A549 (cell line): ENCODE data around the gene TMEM163. TPM values are rescaled to one million over a fixed set of nuclear protein-coding genes. Genes with fewer than 3 reads are reported as not detected.

Source experiments
- ATAC-seq, 2 experiments: fragments of 200-7000 bp in 1 of 2; fragments of >200 bp in 1 of 2; cut with Nextera tagmentation in 1 of 2; cut with Tn5 transposase in 1 of 2; 3 replicates each; pipeline versions ENCODE4 v1.8.0 to v1.9.1; 2018 to 2020; ENCODE audit warnings: mild to moderate bottlenecking in 1 of 2, moderate library complexity in 1 of 2
- CTCF ChIA-PET: fragments of 300-600 bp; sonication (Branson Sonifier 250); formaldehyde crosslinking; extraction: SDS; loops from one replicate; lab custom pipeline; 2021; ENCODE audit warnings: antibody characterized with exemption, inconsistent platforms; lab: Yijun Ruan, JAX
- POLR2A ChIA-PET: fragments of 350-600 bp; formaldehyde crosslinking; extraction: SDS; loops from one replicate; lab custom pipeline; 2021; ENCODE audit warnings: antibody characterized with exemption, inconsistent platforms; lab: Yijun Ruan, JAX
- DNase-seq, 2 experiments: peaks; one replicate each; pipeline versions ENCODE4 v3.0.0 to v3.0.0-alpha.2; 2011 to 2016; ENCODE audit warnings: low read depth in 1 of 2, low spot score in 1 of 2
- FAIRE-seq: peaks from 2 replicates; lab custom pipeline; 2011; peaks lifted over from hg19 to GRCh38; lab: Jason Lieb, UNC
- H3K27ac ChIP-seq, 2 experiments: fragments of >200 bp; sonication (Bioruptor Twin); formaldehyde crosslinking; 3 replicates each; pipeline ENCODE4 v1.5.1; 2016 to 2017
- H3K4me1 ChIP-seq: fragments of >200 bp; sonication (Bioruptor Twin); formaldehyde crosslinking; 3 replicates; pipeline ENCODE4 v1.6.1; 2016
- H3K4me2 ChIP-seq: fragments of >200 bp; sonication (Bioruptor Twin); formaldehyde crosslinking; 3 replicates; pipeline ENCODE4 v1.6.1; 2016
- H3K4me3 ChIP-seq: fragments of >200 bp; sonication (Bioruptor Twin); formaldehyde crosslinking; 3 replicates; pipeline ENCODE4 v1.5.1; 2016
- H3K9me3 ChIP-seq: fragments of >200 bp; sonication (Bioruptor Twin); formaldehyde crosslinking; 3 replicates; pipeline ENCODE4 v1.6.1; 2016
- BCL3 ChIP-seq: fragments of >200 bp; sonication (Bioruptor Twin); formaldehyde crosslinking; IDR thresholded peaks from 3 replicates; pipeline ENCODE4 v1.6.1; 2016
- CBX2 ChIP-seq: fragments of 200-600 bp; sonication (generic); IDR thresholded peaks from 2 replicates; pipeline ENCODE4 v1.6.1; 2016; ENCODE audit warnings: low read depth, mild to moderate bottlenecking, borderline replicate concordance
- CHD2 ChIP-seq: fragments of 150-350 bp; IDR thresholded peaks from 2 replicates; pipeline ENCODE4 v1.6.1; 2014; ENCODE audit warnings: low read length; ENCODE audit not compliant: partially characterized antibody
- EHMT2 ChIP-seq: fragments of 200-600 bp; sonication (generic); IDR thresholded peaks from 2 replicates; pipeline ENCODE4 v1.6.1; 2016; ENCODE audit warnings: antibody characterized with exemption, low read depth, mild to moderate bottlenecking, moderate library complexity
- ESRRA ChIP-seq: fragments of 150-350 bp; IDR thresholded peaks from 2 replicates; pipeline ENCODE4 v1.6.1; 2014; ENCODE audit warnings: mild to moderate bottlenecking, low read length, borderline replicate concordance
- FOSB ChIP-seq: fragments of 250-450 bp; sonication (Bioruptor Pico); IDR thresholded peaks from 2 replicates; pipeline ENCODE4 v1.5.0; 2020; ENCODE audit warnings: mild to moderate bottlenecking, moderate library complexity
- FOSL2 ChIP-seq, 2 experiments: fragments of 450-650 bp in 1 of 2; fragments of >200 bp in 1 of 2; sonication (Bioruptor Twin) in 1 of 2; formaldehyde crosslinking; IDR thresholded peaks; 2 replicates each; pipeline versions ENCODE4 v1.5.0 to v1.6.1; 2016 to 2020; ENCODE audit warnings: mild to moderate bottlenecking in 1 of 2, moderate library complexity in 1 of 2
- FOXS1 ChIP-seq: fragments of 250-450 bp; sonication (Bioruptor Pico); IDR thresholded peaks from 2 replicates; pipeline ENCODE4 v1.5.0; 2020; ENCODE audit warnings: mild to moderate bottlenecking, moderate library complexity
- HES2 ChIP-seq: fragments of >200 bp; sonication (Bioruptor Twin); formaldehyde crosslinking; IDR thresholded peaks from 2 replicates; pipeline ENCODE4 v1.6.1; 2016
- HOXB13 ChIP-seq: fragments of 250-450 bp; sonication (Bioruptor Pico); IDR thresholded peaks from 2 replicates; pipeline ENCODE4 v1.5.0; 2020; ENCODE audit warnings: low read depth, mild to moderate bottlenecking, moderate library complexity
- HOXB5 ChIP-seq: fragments of 250-450 bp; sonication (Bioruptor Pico); IDR thresholded peaks from 2 replicates; pipeline ENCODE4 v1.5.0; 2020; ENCODE audit warnings: mild to moderate bottlenecking, moderate library complexity
- JUNB ChIP-seq: fragments of >200 bp; sonication (Bioruptor Twin); formaldehyde crosslinking; IDR thresholded peaks from 2 replicates; pipeline ENCODE4 v1.6.1; 2016
- MAFK ChIP-seq: fragments of 450-650 bp; IDR thresholded peaks from 2 replicates; pipeline ENCODE4 v1.6.1; 2014; ENCODE audit not compliant: partially characterized antibody
- MYC ChIP-seq: IDR thresholded peaks from 2 replicates; pipeline ENCODE4 v1.6.1; 2012; ENCODE audit warnings: mild to moderate bottlenecking, inconsistent platforms, low read length, improper control_type of control experiment, borderline replicate concordance
- NFE2L2 ChIP-seq: fragments of 150-350 bp; conservative IDR thresholded peaks from 2 replicates; pipeline ENCODE4 v1.6.1; 2014; ENCODE audit warnings: low read length
- PHF8 ChIP-seq: fragments of 200-600 bp; sonication (generic); IDR thresholded peaks from 2 replicates; pipeline ENCODE4 v1.6.1; 2016; ENCODE audit warnings: low read depth, mild to moderate bottlenecking, antibody characterized with exemption, moderate library complexity, borderline replicate concordance
- POLR2A ChIP-seq: IDR thresholded peaks from 2 replicates; pipeline ENCODE4 v1.6.1; 2012; ENCODE audit warnings: mild to moderate bottlenecking, low read length
- RAD21 ChIP-seq, 2 experiments: fragments of >200 bp in 1 of 2; sonication (Bioruptor Twin) in 1 of 2; formaldehyde crosslinking in 1 of 2; IDR thresholded peaks in 1 of 2; conservative IDR thresholded peaks in 1 of 2; 2 replicates in 1 of 2; 3 replicates in 1 of 2; pipeline ENCODE4 v1.6.1; 2012 to 2018; ENCODE audit warnings: inconsistent platforms in 1 of 2
- RARB ChIP-seq: fragments of 250-450 bp; sonication (Bioruptor Pico); IDR thresholded peaks from 2 replicates; pipeline ENCODE4 v1.8.0; 2021; ENCODE audit warnings: mild to moderate bottlenecking, moderate library complexity
- RFX5 ChIP-seq: fragments of 450-650 bp; IDR thresholded peaks from 2 replicates; pipeline ENCODE4 v1.7.1; 2014; ENCODE audit warnings: antibody characterized with exemption, mild to moderate bottlenecking, moderate library complexity
- RNF2 ChIP-seq: fragments of 200-600 bp; sonication (generic); IDR thresholded peaks from 2 replicates; pipeline ENCODE4 v1.6.1; 2016; ENCODE audit warnings: low read depth, mild to moderate bottlenecking, antibody characterized with exemption, moderate library complexity, borderline replicate concordance
- SMC3 ChIP-seq: fragments of >200 bp; sonication (Bioruptor Twin); formaldehyde crosslinking; IDR thresholded peaks from 3 replicates; pipeline ENCODE4 v1.6.1; 2018; ENCODE audit warnings: inconsistent platforms
- SREBF2 ChIP-seq: fragments of 450-650 bp; IDR thresholded peaks from 2 replicates; pipeline ENCODE4 v1.6.1; 2014; ENCODE audit warnings: mild to moderate bottlenecking, moderate library complexity
- ZNF302 ChIP-seq: fragments of 250-450 bp; sonication (Bioruptor Pico); IDR thresholded peaks from 2 replicates; pipeline ENCODE4 v1.9.0; 2021; ENCODE audit warnings: inconsistent platforms, mild to moderate bottlenecking, moderate library complexity
- WGBS: methylation state at CpG from one replicate; pipeline ENCODE4 v1.1.6; 2017; ENCODE audit errors: missing lambda C conversion rate; 5-methylcytosine and 5-hydroxymethylcytosine counted together
- polyA plus RNA-seq, 4 experiments: library from polyadenylated mRNA; depleted of rRNA in 3 of 4; stranded (reverse); fragments of >200 nt; fragmentation: RNase III in 1 of 4; extraction: RNeasy Plus Mini Kit Qiagen cat#74134 plus additional on column Dnase treatment in 1 of 4; gene quantifications; 2 replicates in 3 of 4; 3 replicates in 1 of 4; pipeline ENCODE4 v1.2.3, GENCODE V29; 2011 to 2017
- TF ChIP-seq, protein P1 (sequence below): IDR thresholded peaks from 2 replicates; pipeline ENCODE4 v1.6.1; 2012; ENCODE audit warnings: low read depth, borderline replicate concordance
- TF ChIP-seq, protein P2 (sequence below): fragments of 250-450 bp; sonication (Bioruptor Pico); IDR thresholded peaks from 2 replicates; pipeline ENCODE4 v1.5.0; 2021; ENCODE audit warnings: mild to moderate bottlenecking, moderate library complexity, borderline replicate concordance
- TF ChIP-seq, protein P3 (sequence below): fragments of 450-650 bp; IDR thresholded peaks from 2 replicates; pipeline ENCODE4 v1.6.1; 2014; ENCODE audit warnings: antibody characterized with exemption

Gene TMEM163
- polyA plus RNA-seq, 2 of the 4 experiments (the other 2 are of a cell fraction), result not detected

- Histone ChIP-seq H3K9me3 (no peaks in the 10 kb centered on the region), H3K4me3 (no peak overlapping the region), H3K4me2 (no peak overlapping the region)
- no peak for ATAC-seq
- WGBS, result 92% methylated on average over 16 of the region's 16 CpGs
- CTCF ChIA-PET, result interaction anchor here (0.6 to 3.4 kb wide), 3 partner anchors 10 to 65 kb away, joined by 3 to 27 read pairs (median 4); no protein-coding TSS in a partner anchor
- TF ChIP-seq FOSB (CRISPR knock-in tag) (no peak), EHMT2 (no peak), RARB (CRISPR knock-in tag) (no peak), FOSL2 (IDR thresholded peaks at IDR 0.05) (no peak), FOSL2 (CRISPR knock-in tag; IDR thresholded peaks at IDR 0.05) (no peak)
- TF ChIP-seq, all 56 proteins: peak for 0
- FAIRE-seq (no peak), DNase-seq (no peak)
- POLR2A ChIA-PET, result no interaction called here
- H3K4me1 ChIP-seq, result no peaks in the 10 kb centered on the region
- H3K27ac ChIP-seq, result no peak overlapping the region
Observed at GRCh38 chr2:134440336-134440909, 278.4 kb downstream of the TMEM163 start.

DNA sequence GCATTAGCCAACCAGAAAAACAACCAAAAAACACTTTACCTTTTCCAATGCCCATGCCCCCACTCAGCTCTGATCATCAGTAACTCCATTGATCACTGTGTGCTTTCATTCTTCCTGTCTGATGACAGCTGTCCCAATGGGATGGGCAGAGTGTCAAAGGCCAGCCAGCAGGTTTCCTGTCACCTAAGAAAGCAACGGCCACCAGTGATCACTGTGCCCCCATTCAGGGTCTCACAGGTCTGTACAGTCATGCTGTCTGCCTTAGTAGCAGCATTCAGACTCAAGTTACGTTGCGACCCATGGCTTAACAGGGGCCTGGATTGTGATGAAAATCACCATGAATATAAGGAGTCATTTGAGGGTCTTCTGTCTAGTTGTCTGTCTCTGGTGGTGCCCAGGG is 280.4 kb downstream of the TMEM163 start:
- Histone ChIP-seq H3K4me1 (peaks cover 6% of the 10 kb centered on the region), H3K27ac (no peak overlapping the region), H3K9me3 (no peaks in the 10 kb centered on the region), H3K4me2 (no peak overlapping the region), H3K4me3 (no peak overlapping the region)
- 90% methylated on average over 3 of the region's 3 CpGs for WGBS
- FAIRE-seq (no peak), ATAC-seq (no peak), DNase-seq (no peak)
- CTCF ChIA-PET, result interaction anchor here (2.7 kb wide), 1 partner anchor 13 kb away, joined by 10 read pairs; no protein-coding TSS in a partner anchor
- no peak for TF ChIP-seq HES2
- no peak for TF ChIP-seq JUNB
- no peak for TF ChIP-seq HOXB5 (CRISPR knock-in tag)
- TF ChIP-seq FOXS1 (CRISPR knock-in tag), result no peak
- no peak for TF ChIP-seq SREBF2
- no peak for TF ChIP-seq CBX2
- TF ChIP-seq MYC, result no peak
- no peak for TF ChIP-seq HOXB13 (CRISPR knock-in tag)
- TF ChIP-seq, protein P1, sequence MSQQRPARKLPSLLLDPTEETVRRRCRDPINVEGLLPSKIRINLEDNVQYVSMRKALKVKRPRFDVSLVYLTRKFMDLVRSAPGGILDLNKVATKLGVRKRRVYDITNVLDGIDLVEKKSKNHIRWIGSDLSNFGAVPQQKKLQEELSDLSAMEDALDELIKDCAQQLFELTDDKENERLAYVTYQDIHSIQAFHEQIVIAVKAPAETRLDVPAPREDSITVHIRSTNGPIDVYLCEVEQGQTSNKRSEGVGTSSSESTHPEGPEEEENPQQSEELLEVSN, result no peak
- POLR2A ChIA-PET, result no interaction called here

GRCh38 chr2:134436706-134437105 is 282.1 kb downstream of the TMEM163 start:
- FAIRE-seq (no peak), ATAC-seq (no peak), DNase-seq (no peak)
- Histone ChIP-seq H3K4me3 (no peak overlapping the region), H3K4me1 (peaks cover 22% of the 10 kb centered on the region), H3K27ac (no peak overlapping the region), H3K9me3 (no peaks in the 10 kb centered on the region), H3K4me2 (no peak overlapping the region)
- ChIA-PET POLR2A (no interaction called here), CTCF (interaction anchor here (2.3 to 2.6 kb wide), 2 partner anchors 14 to 23 kb away, joined by 5 to 17 read pairs; no protein-coding TSS in a partner anchor)
- TF ChIP-seq ESRRA (no peak), CHD2 (no peak), SMC3 (no peak), MAFK (no peak), RFX5 (no peak), RNF2 (no peak), RAD21 (conservative IDR thresholded peaks at IDR 0.05 in 1 of 2, IDR thresholded peaks at IDR 0.05 in 1 of 2) (no peak), POLR2A (no peak), EHMT2 (no peak), BCL3 (no peak), PHF8 (no peak), RARB (CRISPR knock-in tag) (no peak), ZNF302 (no peak), NFE2L2 (no peak)
- TF ChIP-seq, protein P2, sequence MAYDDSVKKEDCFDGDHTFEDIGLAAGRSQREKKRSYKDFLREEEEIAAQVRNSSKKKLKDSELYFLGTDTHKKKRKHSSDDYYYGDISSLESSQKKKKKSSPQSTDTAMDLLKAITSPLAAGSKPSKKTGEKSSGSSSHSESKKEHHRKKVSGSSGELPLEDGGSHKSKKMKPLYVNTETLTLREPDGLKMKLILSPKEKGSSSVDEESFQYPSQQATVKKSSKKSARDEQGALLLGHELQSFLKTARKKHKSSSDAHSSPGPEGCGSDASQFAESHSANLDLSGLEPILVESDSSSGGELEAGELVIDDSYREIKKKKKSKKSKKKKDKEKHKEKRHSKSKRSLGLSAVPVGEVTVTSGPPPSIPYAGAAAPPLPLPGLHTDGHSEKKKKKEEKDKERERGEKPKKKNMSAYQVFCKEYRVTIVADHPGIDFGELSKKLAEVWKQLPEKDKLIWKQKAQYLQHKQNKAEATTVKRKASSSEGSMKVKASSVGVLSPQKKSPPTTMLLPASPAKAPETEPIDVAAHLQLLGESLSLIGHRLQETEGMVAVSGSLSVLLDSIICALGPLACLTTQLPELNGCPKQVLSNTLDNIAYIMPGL, result no peak
- TF ChIP-seq, protein P3, sequence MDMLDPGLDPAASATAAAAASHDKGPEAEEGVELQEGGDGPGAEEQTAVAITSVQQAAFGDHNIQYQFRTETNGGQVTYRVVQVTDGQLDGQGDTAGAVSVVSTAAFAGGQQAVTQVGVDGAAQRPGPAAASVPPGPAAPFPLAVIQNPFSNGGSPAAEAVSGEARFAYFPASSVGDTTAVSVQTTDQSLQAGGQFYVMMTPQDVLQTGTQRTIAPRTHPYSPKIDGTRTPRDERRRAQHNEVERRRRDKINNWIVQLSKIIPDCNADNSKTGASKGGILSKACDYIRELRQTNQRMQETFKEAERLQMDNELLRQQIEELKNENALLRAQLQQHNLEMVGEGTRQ, result no peak
- 92% methylated on average over 7 of the region's 7 CpGs for WGBS
